Measurements from ENCODE around the gene SBF1.
"Not testable (repeated sequence)": the region's sequence is repeated elsewhere in the genome, so short reads cannot be mapped to it uniquely, and the experiment has no call there.

GRCh38 chr22:50408954-50409353, 65.9 kb downstream of the SBF1 start:
- not testable (repeated sequence) for TF ChIP-seq CTCF, POLR2A (IDR thresholded peaks at IDR 0.05)

All from body of pancreas (tissue), 4 donors.